Left ventricle myocardium inferior (tissue), 1 donor: Measurements from ENCODE around the gene PIK3C2A. TPM values are rescaled to one million over a fixed set of nuclear protein-coding genes. Genes with fewer than 3 reads are reported as not detected.

ENCODE experiments used
- DNase-seq: peaks from one replicate; pipeline ENCODE4 v3.0.0-alpha.2; 2020
- H3K27ac ChIP-seq: fragments of 200-600 bp; replicated peaks from 2 replicates; pipeline ENCODE4 v1.8.0; 2021
- H3K27me3 ChIP-seq: fragments of 200-600 bp; 2 replicates; pipeline ENCODE4 v1.8.0; 2021; ENCODE audit warnings: low read depth
- H3K36me3 ChIP-seq: fragments of 200-600 bp; 2 replicates; pipeline ENCODE4 v1.8.0; 2021
- H3K4me1 ChIP-seq: fragments of 200-600 bp; 2 replicates; pipeline ENCODE4 v1.8.0; 2021
- H3K4me3 ChIP-seq: fragments of 200-600 bp; 2 replicates; pipeline ENCODE4 v1.8.0; 2021; ENCODE audit warnings: mild to moderate bottlenecking, moderate library complexity
- H3K9me3 ChIP-seq: fragments of 200-600 bp; replicated peaks from 2 replicates; pipeline ENCODE4 v1.8.0; 2021
- intact Hi-C: fragments of 100-400 bp; cut with micrococcal nuclease; formaldehyde crosslinking; loops from one replicate; pipeline ENCODE4 v1.11.0; 2022
- total RNA-seq: library from RNA; stranded (reverse); fragmentation: NEBNext Ultra II Directional; extraction: Animal tissue kit (Norgen Biotek cat#: 25700); gene quantifications from one replicate; pipeline ENCODE4 v1.2.1, GENCODE V29; 2021
- TF ChIP-seq, protein P1 (sequence below): fragments of 200-600 bp; IDR thresholded peaks from 2 replicates; pipeline ENCODE4 v1.8.0; 2021; ENCODE audit warnings: antibody characterized with exemption, mild to moderate bottlenecking, borderline replicate concordance
- donor health status: DM: no; HTN: yes; CAD: no; lungs with severe emphysema.

The PIK3C2A gene
- total RNA-seq, 1 donor from 2014 or later, result 30.6 TPM

DNA sequence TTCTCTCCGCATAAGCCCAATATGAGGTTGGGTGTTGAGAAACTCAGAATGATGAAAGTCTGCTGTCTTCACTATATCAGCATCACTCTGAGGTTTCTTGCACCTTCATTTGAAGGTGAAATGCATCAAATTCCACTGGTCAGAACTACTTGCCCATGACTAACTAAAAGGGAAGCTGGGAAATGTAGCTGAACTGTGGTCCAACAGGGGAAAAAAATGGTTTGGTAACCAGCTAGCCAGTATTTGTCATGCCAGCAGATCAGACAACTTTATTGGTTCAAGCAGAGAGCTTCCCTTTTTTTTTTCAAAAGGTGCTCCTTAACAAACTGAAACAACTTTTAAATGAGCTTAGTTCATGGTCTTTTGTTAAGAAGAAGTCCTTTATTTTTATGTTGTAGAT is 14.2 kb upstream of the PIK3C2A start:
- Histone ChIP-seq H3K9me3 (no peaks in the 10 kb centered on the region), H3K4me1 (peaks cover 7% of the 10 kb centered on the region), H3K4me3 (no peak overlapping the region), H3K36me3 (no peaks in the 10 kb centered on the region), H3K27me3 (peaks cover 3% of the 10 kb centered on the region), H3K27ac (no peak overlapping the region)
- intact Hi-C loops, result no loop called here
- TF ChIP-seq, protein P1, sequence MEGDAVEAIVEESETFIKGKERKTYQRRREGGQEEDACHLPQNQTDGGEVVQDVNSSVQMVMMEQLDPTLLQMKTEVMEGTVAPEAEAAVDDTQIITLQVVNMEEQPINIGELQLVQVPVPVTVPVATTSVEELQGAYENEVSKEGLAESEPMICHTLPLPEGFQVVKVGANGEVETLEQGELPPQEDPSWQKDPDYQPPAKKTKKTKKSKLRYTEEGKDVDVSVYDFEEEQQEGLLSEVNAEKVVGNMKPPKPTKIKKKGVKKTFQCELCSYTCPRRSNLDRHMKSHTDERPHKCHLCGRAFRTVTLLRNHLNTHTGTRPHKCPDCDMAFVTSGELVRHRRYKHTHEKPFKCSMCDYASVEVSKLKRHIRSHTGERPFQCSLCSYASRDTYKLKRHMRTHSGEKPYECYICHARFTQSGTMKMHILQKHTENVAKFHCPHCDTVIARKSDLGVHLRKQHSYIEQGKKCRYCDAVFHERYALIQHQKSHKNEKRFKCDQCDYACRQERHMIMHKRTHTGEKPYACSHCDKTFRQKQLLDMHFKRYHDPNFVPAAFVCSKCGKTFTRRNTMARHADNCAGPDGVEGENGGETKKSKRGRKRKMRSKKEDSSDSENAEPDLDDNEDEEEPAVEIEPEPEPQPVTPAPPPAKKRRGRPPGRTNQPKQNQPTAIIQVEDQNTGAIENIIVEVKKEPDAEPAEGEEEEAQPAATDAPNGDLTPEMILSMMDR, result no peak
- DNase-seq, result no peak

DNA sequence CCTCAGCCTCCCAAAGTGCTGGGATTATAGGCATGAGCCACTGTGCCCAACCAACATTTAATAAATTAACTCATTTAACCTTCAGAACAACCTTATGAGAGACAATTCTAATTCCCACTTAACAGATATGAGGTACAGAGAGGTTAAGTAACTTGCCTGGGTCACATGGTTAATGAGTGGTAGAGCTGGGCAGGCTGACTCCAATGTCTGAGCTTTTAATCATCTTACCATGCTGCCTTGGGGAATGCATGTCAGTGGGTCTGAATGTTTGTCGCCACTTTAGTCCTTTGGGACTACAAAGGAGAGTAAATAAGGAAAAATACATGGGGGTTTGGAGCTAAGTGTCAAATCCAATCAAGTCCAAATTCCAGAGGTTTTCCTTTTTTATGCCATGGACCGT is 11.2 kb upstream of the PIK3C2A start:
- Histone ChIP-seq H3K4me1 (peaks cover under 1% of the 10 kb centered on the region), H3K36me3 (no peaks in the 10 kb centered on the region), H3K27ac (no peak overlapping the region), H3K9me3 (peaks cover 7% of the 10 kb centered on the region), H3K4me3 (no peak overlapping the region), H3K27me3 (peaks cover 3% of the 10 kb centered on the region)
- DNase-seq, result no peak
- intact Hi-C loops, result no loop called here
- TF ChIP-seq, protein P1, result no peak

DNA sequence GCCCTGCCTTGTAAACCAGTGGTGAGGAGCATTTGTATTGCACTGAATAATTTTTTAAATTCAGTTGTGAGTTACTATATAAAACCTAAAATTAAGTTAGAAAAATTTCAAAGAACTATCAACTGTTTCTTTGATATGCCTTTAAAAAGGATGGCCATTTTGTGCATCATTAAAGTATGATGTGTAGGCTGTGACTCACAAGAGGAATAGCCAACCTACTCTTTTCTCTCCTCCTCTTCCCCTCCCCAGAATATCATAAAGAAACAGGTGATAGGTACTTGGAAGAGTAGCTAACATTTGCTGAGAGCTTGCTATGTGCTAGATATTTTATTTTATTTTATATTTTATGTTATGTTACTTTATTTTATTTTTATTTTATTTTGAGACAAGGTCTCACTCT is 10.6 kb upstream of the PIK3C2A start:
- H3K36me3 ChIP-seq, result no peaks in the 10 kb centered on the region
- H3K27me3 ChIP-seq, result peaks cover 3% of the 10 kb centered on the region
- DNase-seq, result no peak
- no peaks in the 10 kb centered on the region for H3K4me1 ChIP-seq
- intact Hi-C loops, result no loop called here
- TF ChIP-seq, protein P1, result no peak
- no peak overlapping the region for H3K27ac ChIP-seq
- H3K9me3 ChIP-seq, result peaks cover 9% of the 10 kb centered on the region
- no peak overlapping the region for H3K4me3 ChIP-seq

DNA sequence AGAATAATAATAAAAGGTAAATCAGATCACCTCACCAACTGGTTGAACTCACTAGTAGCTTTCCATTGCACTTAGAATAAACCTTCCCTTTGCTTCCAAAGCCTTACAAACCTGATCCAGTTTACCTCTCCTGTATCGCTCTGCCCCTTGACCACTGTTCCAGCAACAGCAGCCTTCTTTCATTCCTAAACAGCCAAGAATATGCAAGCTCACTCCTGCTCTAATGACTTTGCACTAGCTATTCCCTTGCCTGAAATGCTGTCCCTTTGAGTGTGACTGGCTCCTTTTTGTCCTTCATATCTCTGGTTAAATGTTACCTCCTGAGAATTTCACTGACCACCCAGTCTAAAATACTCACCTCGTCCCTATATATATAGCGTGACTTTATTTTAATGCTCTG is 9.6 kb upstream of the PIK3C2A start:
- intact Hi-C loops, result no loop called here
- no peak for DNase-seq
- H3K27me3 ChIP-seq, result peaks cover 3% of the 10 kb centered on the region
- H3K4me1 ChIP-seq, result no peaks in the 10 kb centered on the region
- TF ChIP-seq, protein P1, result no peak
- H3K9me3 ChIP-seq, result peaks cover 9% of the 10 kb centered on the region
- no peaks in the 10 kb centered on the region for H3K36me3 ChIP-seq
- no peak overlapping the region for H3K4me3 ChIP-seq
- no peak overlapping the region for H3K27ac ChIP-seq

DNA sequence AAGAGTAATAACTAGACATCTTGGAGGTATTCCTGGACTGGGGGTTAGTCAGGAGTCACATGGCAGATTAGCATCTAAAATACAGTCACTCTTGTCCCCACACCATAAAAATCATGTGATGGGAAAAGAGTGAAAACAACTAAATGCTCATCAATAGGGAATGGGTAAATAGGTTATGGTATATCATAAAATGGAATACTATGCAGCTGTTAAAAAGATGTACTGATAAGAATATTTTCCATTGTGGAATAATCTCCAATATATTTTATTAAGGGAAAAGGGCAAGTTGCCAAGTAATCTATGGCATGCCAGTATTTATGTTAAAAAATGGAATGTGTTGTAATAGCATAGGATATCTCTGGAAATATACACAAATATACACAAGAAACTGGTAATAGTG is 6.6 kb upstream of the PIK3C2A start:
- Histone ChIP-seq H3K27ac (no peak overlapping the region), H3K4me1 (peaks cover 10% of the 10 kb centered on the region), H3K36me3 (no peaks in the 10 kb centered on the region), H3K4me3 (no peak overlapping the region), H3K9me3 (peaks cover 9% of the 10 kb centered on the region), H3K27me3 (peaks cover 3% of the 10 kb centered on the region)
- DNase-seq, result no peak
- intact Hi-C loops, result no loop called here
- TF ChIP-seq, protein P1, result no peak

DNA sequence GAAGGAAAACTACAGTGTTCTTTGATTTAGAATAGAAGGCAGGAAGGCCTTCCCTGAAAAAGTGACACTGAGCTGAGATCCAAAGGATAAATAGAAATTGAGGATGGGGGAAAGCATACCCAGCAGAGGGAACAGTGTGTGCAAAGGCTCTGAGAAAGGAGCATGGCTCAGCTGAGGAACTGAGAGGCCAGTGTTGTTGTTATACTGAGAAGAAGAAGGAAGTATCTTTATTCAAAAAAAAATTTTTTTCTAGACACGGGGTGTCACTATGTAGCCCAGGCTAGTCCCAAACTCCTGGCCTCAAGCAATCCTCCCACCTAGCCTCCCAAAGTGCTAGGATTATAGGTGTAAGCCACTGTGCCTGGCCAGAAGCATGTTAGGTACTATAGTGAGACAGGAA is 3.5 kb upstream of the PIK3C2A start:
- H3K4me1 ChIP-seq, result peaks cover 38% of the 10 kb centered on the region
- TF ChIP-seq, protein P1, result no peak
- H3K36me3 ChIP-seq, result no peaks in the 10 kb centered on the region
- H3K27me3 ChIP-seq, result no peaks in the 10 kb centered on the region
- no peak overlapping the region for H3K4me3 ChIP-seq
- no peak for DNase-seq
- no peak overlapping the region for H3K27ac ChIP-seq
- intact Hi-C loops, result no loop called here
- peaks cover 9% of the 10 kb centered on the region for H3K9me3 ChIP-seq
